RWPE1 (cell line): ENCODE results near the gene AP2A1.

ENCODE experiments used
- CTCF ChIA-PET: fragments of 350-600 bp; sonication (Branson Sonifier 250); formaldehyde crosslinking; extraction: SDS; loops from one replicate; lab custom pipeline; 2021; lab: Yijun Ruan, JAX
- POLR2A ChIA-PET: fragments of 400-600 bp; formaldehyde crosslinking; extraction: SDS; loops from one replicate; lab custom pipeline; 2020; ENCODE audit warnings: antibody characterized with exemption; ENCODE audit not compliant: low non-redundant PET; lab: Yijun Ruan, JAX
- DNase-seq: peaks from one replicate; pipeline ENCODE4 v3.0.0; 2012; ENCODE audit warnings: low spot score
- H3K27ac ChIP-seq: fragments of 450-650 bp; 2 replicates; pipeline ENCODE4 v1.5.1; 2017
- TF ChIP-seq, protein P1 (sequence below): fragments of 450-650 bp; conservative IDR thresholded peaks from 2 replicates; pipeline ENCODE4 v1.5.1; 2017; ENCODE audit warnings: low read depth, mild to moderate bottlenecking

Gene AP2A1

DNA sequence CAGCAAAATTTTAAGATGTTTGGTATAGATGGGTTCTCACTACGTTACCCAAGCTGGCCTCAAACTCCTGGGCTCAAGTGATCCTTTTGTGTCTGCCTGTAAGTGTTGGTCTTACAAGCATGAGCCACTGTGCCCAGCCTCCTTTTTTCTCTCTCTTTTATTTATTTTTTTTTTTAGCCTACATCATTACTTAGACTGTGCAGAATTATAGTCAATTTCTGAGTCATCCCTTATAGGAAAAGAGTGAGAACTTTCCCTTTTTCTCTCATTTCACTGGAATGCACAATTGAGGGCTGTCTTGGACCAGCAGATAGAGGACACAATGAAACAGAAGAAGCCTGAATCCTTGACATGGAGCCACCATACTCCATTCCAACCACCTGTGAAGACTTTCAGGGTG lies 17.0 kb upstream of the AP2A1 start:
- ChIA-PET POLR2A (no interaction called here), CTCF (no interaction called here)
- no peak for DNase-seq
- H3K27ac ChIP-seq = no peak overlapping the region
- TF ChIP-seq, protein P1, sequence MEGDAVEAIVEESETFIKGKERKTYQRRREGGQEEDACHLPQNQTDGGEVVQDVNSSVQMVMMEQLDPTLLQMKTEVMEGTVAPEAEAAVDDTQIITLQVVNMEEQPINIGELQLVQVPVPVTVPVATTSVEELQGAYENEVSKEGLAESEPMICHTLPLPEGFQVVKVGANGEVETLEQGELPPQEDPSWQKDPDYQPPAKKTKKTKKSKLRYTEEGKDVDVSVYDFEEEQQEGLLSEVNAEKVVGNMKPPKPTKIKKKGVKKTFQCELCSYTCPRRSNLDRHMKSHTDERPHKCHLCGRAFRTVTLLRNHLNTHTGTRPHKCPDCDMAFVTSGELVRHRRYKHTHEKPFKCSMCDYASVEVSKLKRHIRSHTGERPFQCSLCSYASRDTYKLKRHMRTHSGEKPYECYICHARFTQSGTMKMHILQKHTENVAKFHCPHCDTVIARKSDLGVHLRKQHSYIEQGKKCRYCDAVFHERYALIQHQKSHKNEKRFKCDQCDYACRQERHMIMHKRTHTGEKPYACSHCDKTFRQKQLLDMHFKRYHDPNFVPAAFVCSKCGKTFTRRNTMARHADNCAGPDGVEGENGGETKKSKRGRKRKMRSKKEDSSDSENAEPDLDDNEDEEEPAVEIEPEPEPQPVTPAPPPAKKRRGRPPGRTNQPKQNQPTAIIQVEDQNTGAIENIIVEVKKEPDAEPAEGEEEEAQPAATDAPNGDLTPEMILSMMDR = no peak

DNA sequence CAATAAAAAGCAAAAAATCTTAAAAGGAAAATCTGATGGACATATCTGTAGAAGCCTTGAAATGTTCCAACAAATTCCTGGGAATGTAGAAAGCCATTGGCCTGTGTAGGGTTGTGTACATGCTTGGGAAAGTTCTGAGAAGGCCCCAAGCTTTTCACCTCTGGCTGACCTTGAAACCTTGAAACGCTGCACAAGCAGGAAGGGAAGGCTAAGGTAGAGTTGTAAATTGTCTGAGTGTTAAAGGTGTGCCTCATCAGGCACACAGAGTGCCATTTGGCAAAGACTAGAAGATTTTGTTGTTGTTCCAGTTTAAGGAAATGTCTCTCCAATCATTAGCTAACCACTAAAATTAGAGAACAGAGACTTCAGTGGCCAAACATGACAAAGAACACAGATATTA lies 14.1 kb upstream of the AP2A1 start:
- POLR2A ChIA-PET = no interaction called here
- no peak for DNase-seq
- CTCF ChIA-PET = interaction anchor here (0.7 kb wide), 1 partner anchor 660 kb away, joined by 3 read pairs; no protein-coding TSS in a partner anchor
- TF ChIP-seq, protein P1 = no peak
- H3K27ac ChIP-seq = no peak overlapping the region

DNA sequence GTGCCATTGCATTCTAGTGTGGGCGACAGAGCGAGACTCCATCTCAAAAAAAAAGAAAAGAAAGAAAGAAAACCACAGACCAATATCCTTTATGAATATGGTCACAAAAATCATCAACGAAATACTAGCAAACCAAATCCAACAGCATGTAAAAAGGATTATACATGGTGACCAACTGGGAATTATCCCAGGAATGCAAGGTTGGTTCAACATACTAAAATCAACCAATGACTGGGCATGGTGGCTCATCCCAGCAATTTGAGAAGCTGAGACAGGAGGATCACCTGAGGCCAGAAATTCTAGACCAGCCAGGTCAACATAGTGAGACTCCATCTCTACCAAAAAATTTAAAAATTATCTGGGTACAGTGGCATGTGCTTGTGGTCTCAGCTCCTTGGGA lies 10.8 kb upstream of the AP2A1 start:
- TF ChIP-seq, protein P1 = no peak
- ChIA-PET CTCF (interaction anchor here (0.7 kb wide), 1 partner anchor 10 kb away, joined by 3 read pairs; no protein-coding TSS in a partner anchor), POLR2A (no interaction called here)
- no peak for DNase-seq
- H3K27ac ChIP-seq = peak overlapping the region; percentile 59; the same call in 1 of the 2 replicates

DNA sequence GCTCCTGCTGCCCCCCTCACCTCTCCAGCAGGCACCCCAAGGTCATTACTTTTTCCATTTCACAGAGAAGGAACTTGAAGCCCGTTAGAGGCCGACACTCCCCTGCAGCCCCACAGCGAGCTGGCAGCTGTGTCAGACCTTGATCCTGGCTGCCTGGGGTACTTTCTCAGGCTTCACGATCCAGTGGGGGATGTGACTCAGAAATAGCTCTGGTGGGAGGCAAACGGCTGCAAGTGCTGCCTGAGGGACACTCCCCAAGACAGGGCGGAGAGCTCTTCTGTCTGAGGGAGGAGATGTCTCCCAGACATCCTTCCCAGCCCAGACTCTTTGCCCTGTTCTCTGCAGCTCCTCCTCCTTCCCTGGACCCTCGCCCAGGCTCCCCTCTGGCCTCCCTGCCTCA lies 8.5 kb upstream of the AP2A1 start:
- TF ChIP-seq, protein P1 = no peak
- ChIA-PET POLR2A (no interaction called here), CTCF (no interaction called here)
- DNase-seq = peak; percentile 23
- H3K27ac ChIP-seq = peak overlapping the region; percentile 71

DNA sequence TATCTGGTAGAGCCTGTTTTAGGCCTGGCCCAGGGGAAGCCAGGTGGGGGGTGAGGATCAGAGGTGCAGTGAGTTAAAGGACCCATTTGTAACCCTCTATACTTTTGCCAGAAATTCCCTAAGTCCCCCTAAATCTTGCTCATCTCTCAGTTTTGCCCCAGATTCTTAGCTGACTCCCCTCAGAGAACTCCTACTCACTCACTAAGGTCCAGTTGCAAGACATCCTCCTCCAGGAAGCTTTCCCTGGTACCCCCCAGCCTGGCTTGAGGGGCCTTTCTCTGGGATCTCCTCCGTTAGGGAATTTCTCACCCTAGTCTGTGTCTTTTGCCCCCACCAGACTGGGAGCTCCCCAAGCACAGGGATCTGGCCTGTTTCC lies 5.6 kb upstream of the AP2A1 start:
- ChIA-PET POLR2A (no interaction called here), CTCF (no interaction called here)
- DNase-seq = no peak
- TF ChIP-seq, protein P1 = no peak
- peak overlapping the region; percentile 96 for H3K27ac ChIP-seq

DNA sequence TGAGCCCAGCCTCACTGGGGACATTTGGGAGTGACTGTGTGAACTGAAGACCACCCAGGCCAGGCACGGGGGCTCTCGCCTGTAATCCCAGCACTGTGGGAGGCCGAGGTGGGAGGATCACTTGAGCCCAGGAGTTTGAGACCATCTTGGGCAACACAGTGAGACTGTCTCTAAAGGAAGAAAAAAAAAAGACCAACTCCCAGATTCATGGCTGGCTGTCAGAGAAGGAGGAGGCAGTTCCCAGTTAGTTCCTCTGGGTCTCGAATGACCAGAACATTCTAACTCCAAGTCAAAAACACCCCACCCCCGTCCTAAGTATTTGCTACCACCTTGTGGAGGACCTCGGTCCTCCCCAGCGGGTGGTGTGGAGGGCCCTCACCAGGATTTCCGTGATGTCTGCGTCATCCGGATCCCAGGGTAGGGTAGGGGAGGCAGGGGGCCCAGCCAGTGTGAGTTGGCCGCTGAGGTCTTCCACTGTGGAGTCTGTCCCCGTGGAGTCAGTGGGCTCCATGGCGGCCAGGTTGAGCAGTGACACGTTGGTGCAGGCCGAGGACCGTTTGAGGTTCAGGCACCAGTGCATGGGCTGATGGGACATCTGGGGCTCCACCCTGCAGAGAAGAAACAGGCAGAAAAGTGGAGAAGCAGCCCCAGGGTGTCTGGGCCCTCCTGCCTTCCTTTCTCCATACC lies 5.0 kb upstream of the AP2A1 start:
- peak overlapping the region; percentile 96 for H3K27ac ChIP-seq
- no peak for DNase-seq
- POLR2A ChIA-PET = no interaction called here
- TF ChIP-seq, protein P1 = no peak
- CTCF ChIA-PET = interaction anchor here (0.6 kb wide), 1 partner anchor 10 kb away, joined by 3 read pairs; no protein-coding TSS in a partner anchor
